ENCODE results near the gene PSG7.

GRCh38 chr19:42985588-42985987 is 48.6 kb upstream of the PSG7 start:
- TF ChIP-seq CTCF (IDR thresholded peaks at IDR 0.05; ENCODE audit: poor library complexity, severe bottlenecking) (no peak), EP300 (conservative IDR thresholded peaks at IDR 0.05; ENCODE audit: poor library complexity, severe bottlenecking) (no peak), POLR2AphosphoS5 (IDR thresholded peaks at IDR 0.05) (no peak), MXI1 (conservative IDR thresholded peaks at IDR 0.05; ENCODE audit: poor library complexity, severe bottlenecking) (no peak)

All from neural cell (in vitro differentiated cells).